DMS114 treated with DMSO at 0.1 percent for 48 hours (cell line): Measurements from ENCODE around the gene LDLRAP1.
"Not testable (repeated sequence)": the region's sequence is repeated elsewhere in the genome, so short reads cannot be mapped to it uniquely, and the experiment has no call there.

Experiments
- DNase-seq: peaks from one replicate; lab custom pipeline; 2025; ENCODE audit not compliant: unreplicated experiment; lab: John Stamatoyannopoulos, UW

Gene LDLRAP1

GRCh38 chr1:25599969-25600610 lies 56.7 kb downstream of the LDLRAP1 start:
- DNase-seq = no peak

- DNase-seq = not testable (repeated sequence)
These were observed 57.7 kb downstream of the LDLRAP1 start for GRCh38 chr1:25600971-25601699.

GRCh38 chr1:25603779-25604538 lies 60.6 kb downstream of the LDLRAP1 start:
- not testable (repeated sequence) for DNase-seq

- DNase-seq = no peak
These were observed 63.7 kb downstream of the LDLRAP1 start for GRCh38 chr1:25607123-25607522.

- peak; percentile 61 for DNase-seq
These were observed 65.2 kb downstream of the LDLRAP1 start for GRCh38 chr1:25608488-25609178.

GRCh38 chr1:25609921-25610320 lies 66.5 kb downstream of the LDLRAP1 start:
- no peak for DNase-seq

GRCh38 chr1:25610822-25611630 lies 67.6 kb downstream of the LDLRAP1 start:
- no peak for DNase-seq

- DNase-seq = no peak
These were observed 68.4 kb downstream of the LDLRAP1 start for GRCh38 chr1:25611843-25612242.

- no peak for DNase-seq
These were observed 69.0 kb downstream of the LDLRAP1 start for GRCh38 chr1:25612421-25612820.

GRCh38 chr1:25613091-25613490 lies 69.7 kb downstream of the LDLRAP1 start:
- DNase-seq = no peak

GRCh38 chr1:25614501-25615171 lies 71.2 kb downstream of the LDLRAP1 start:
- DNase-seq = no peak

GRCh38 chr1:25615172-25615541 lies 71.8 kb downstream of the LDLRAP1 start:
- no peak for DNase-seq

- no peak for DNase-seq
These were observed 72.2 kb downstream of the LDLRAP1 start for GRCh38 chr1:25615563-25616094.

GRCh38 chr1:25616095-25616986 lies 72.9 kb downstream of the LDLRAP1 start, which contains the start of gene MAN1C1:
TSS of gene MAN1C1 (plus strand) at chr1:25616791. CDS start at chr1:25617798, 1,007 bp downstream.
- DNase-seq = peak; percentile 79

GRCh38 chr1:25616987-25617624 lies 73.7 kb downstream of the LDLRAP1 start:
- no peak for DNase-seq

GRCh38 chr1:25617625-25618432 lies 74.4 kb downstream of the LDLRAP1 start:
- DNase-seq = no peak

GRCh38 chr1:25618433-25618808 lies 75.0 kb downstream of the LDLRAP1 start:
- no peak for DNase-seq
